Sciatic nerve (tissue), 2 donors: ENCODE measurements around the gene FBXO15. TPM values are rescaled to one million over a fixed set of nuclear protein-coding genes. Genes with fewer than 3 reads are reported as not detected.
A peak's percentile ranks its signal among the peaks of the same experiment; 100 is the strongest.

ENCODE experiments used
- ATAC-seq: fragments of 200-7000 bp; cut with Tn5 transposase; one replicate; pipeline ENCODE4 v1.9.1; 2020; ENCODE audit warnings: mild to moderate bottlenecking, moderate library complexity
- DNase-seq: peaks from one replicate; pipeline ENCODE4 v3.0.0-alpha.2; 2020; ENCODE audit warnings: low spot score
- intact Hi-C: fragments of 100-400 bp; cut with DNase I; formaldehyde crosslinking; loops from one replicate; pipeline ENCODE4 v1.14.2; 2022
- total RNA-seq: library from RNA; stranded (reverse); fragmentation: NEBNext Ultra II Directional; extraction: Animal tissue kit (Norgen Biotek cat#: 25700); gene quantifications from one replicate; pipeline ENCODE4 v1.2.1, GENCODE V29; 2021
- donor health status: DM: no; HTN: no; CAD: no.
- donor health status: DM: no; HTN: no; CAD: no.

The FBXO15 gene, protein sequence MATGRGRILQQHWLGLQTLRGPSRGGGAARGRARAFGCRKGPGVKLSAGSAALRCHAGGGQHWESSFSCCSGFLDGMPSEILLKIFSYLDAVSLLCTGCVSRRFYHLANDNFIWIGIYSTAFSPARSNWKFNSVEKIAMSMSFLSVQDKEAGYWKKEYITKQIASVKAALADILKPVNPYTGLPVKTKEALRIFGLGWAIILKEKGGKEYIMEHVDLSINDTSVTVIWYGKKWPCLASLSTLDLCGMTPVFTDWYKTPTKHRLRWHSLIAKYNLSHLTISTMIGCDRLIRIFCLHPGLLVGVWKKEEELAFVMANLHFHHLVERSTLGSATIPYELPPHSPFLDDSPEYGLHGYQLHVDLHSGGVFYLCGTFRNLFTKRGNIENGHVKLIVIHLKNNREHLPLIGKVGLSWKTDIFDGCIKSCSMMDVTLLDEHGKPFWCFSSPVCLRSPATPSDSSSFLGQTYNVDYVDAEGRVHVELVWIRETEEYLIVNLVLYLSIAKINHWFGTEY
- 2.6 TPM for total RNA-seq

DNA sequence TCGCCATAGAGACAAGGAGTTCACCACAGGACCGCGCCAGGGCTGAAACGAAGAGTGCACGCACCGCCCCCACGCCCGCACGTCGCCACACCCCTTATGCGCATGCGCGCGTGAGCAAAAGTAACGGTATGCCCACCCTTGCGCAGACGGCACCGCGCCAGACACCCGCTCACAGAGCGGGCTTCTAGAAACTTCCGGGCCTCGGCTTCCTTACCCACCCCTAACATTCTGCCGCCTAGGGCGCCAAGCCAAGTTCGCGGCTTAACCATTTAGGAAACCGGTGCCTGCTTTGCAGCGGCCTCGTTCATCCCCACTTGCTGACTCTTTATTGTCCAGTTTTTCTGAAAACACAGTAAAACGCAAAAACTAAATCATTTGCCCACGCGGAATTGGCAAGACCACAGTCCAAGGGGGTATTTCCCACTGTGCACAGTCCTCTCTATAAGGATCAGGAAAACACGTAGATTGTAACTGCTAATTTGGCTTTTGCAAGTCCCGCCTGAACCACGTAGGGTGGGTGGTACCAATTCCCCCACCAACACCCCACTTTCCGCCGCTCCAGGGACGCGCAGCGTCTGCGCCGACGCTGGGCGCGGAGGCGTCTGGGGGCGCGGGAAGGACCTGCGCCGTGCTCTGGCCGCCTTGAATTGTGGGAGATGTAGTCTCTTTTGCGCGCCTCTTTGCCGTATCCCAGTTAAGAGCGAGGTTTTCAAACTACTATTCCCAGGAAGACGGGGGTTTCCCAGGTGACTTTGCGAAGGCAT, at the start of gene FBXO15, which contains the start of gene TIMM21:
FBXO15 (minus strand) TSS at position 56 of the 764 bp plus-strand sequence; CDS start at position 7, 49 bp downstream.
TIMM21 (plus strand) TSS at position 745 of the 764 bp plus-strand sequence. CDS start 286 bp downstream, outside the sequence.
- peak; percentile 97 for DNase-seq
- intact Hi-C loops: no loop called here
- peak; percentile 98 for ATAC-seq

DNA sequence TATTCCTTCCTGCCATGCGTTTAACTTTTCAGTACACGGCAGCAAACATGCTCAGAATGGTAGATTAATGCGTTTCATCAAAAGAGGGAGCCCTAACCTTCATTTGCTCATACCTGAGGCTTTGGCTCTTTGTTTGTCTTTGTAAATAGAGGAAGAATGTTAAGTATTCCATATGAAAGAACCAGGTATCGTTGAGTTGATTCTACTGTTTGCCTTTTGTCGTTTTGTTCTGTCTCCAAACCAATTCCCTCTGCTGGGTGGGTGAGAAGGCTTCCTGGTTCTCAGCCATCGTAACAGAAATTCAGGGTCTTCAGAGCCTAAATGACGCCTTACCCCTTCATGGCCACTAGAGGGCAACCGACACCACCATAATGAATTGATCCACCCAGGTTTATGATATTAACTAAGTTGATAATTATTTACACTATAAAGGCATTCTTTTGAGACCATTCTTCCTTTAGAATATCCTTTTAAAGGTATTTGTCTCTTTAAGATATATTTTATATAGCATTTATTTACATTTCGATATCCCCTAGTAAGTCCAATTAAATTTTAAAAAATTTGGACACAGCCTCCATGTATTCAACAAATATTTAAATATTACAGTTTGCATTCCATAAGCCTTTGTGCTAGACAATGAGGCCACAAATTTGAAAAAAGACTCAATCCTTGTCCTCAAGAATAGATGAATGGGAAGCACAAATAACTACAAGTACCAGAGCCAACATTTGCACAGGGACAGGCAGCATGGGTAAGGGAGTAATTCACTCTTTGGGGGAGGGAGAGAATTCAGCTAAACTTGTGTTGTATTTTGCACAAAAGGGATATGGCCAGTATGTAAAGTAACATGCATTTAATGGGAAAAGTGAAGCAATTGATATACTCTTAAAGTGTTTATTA, 48.8 kb upstream of the FBXO15 start:
- intact Hi-C loops: loop anchor here (5.0 to 10.0 kb wide), 2 partner anchors 146 to 348 kb away; no protein-coding TSS in a partner anchor
- ATAC-seq (peak; percentile 84), DNase-seq (no peak)

DNA sequence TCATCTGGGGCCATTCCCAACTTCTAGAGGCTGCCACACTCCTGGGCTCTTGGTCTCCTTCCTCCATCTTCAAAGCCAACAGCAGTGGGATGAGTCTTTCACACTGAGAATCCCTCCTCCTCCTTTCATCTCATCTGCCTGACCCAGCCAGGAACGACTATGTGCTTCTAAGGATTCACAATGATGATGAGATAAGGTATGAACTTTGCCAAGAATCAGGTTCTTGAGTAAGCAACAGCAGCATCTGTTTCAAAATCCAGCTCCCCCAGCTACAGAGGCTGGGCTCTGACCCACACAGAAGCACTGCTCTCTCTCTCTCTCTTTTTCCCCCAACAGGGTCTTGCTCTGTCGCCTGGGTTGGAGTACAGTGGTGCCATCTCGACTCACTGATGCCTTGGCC, 47.1 kb upstream of the FBXO15 start:
- intact Hi-C loops: loop anchor here (5.0 to 10.0 kb wide), 2 partner anchors 148 to 350 kb away; no protein-coding TSS in a partner anchor
- DNase-seq (no peak), ATAC-seq (no peak)

DNA sequence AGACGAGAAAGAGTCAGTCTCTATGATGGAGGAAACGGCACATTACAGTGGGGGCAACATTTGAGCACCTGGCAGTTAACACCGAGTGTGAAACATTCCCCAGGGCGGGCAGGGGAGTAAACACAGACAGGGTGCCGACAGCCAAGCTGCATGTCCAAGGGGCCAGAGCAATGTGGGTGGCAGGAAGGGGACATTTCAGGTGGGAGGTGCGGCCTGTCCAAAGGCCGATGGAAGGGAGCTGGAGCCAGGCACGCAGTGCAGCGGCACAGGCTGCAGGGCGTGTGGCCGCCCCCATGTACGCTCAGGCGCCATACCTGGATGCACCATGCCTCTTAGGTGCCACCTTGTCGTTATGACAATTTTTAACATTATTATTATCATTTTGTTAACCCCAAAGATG, 43.9 kb upstream of the FBXO15 start:
- no peak for ATAC-seq
- intact Hi-C loops: loop anchor here (10.0 kb wide), 1 partner anchor 353 kb away; no protein-coding TSS in a partner anchor
- no peak for DNase-seq

DNA sequence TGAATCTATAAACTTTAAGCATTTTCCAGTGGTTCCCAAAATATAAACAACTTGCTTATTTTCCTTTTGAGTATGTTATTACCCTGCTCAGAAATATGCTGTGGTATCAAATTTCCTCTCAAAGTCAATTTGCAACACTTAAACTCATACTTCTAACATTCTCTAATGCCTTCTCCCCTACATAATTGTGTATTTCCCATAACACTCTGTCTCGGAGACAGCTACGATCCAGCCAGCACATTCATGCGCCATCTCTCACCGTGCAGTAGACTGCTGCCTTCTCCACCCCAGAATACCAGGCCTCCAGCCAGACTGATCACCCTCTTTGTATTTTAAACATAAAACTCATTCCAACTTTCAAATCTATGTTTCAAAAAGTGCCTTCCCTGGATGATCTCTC, 42.5 kb upstream of the FBXO15 start:
- no peak for ATAC-seq
- no peak for DNase-seq
- intact Hi-C loops: loop anchor here (10.0 kb wide), 1 partner anchor 355 kb away; no protein-coding TSS in a partner anchor

DNA sequence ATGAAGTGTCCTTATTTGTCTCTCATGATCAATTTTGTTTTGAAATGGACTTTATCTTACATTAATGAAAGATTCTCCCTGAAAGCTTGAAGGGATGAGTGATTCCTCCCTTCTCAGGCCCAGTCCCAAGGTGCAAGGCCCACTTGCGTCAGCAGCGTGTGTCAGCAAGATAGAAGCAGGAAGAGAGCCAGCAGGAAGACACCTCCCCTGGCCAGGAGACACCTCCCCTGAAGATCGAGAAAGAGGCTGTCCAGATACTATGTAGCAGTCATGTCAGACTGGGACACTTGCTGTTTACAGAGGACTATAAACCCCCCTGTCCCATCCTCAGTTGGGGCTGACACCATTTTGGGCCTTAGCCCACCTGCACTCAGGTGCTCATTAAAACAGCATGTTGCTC, 39.0 kb upstream of the FBXO15 start:
- intact Hi-C loops: no loop called here
- no peak for DNase-seq
- no peak for ATAC-seq

DNA sequence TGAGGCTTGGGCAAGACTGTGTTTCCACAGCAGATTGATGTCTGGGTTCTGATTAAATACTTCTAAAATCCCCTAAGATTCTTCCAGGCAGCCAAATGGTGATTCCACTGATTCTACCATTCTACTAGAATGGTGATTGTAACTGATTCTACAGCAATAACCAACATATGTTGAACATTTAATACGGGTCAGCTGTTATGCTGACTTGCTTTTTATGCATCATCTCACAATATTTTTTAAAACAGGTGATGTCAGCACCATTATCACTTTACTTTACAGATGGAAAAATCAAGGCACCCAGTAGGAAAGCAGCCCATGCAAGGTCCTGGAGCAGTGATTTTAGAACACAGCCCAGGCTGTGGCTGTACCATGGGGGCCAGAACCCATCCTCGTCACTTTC, 38.2 kb upstream of the FBXO15 start:
- DNase-seq: no peak
- intact Hi-C loops: no loop called here
- no peak for ATAC-seq

DNA sequence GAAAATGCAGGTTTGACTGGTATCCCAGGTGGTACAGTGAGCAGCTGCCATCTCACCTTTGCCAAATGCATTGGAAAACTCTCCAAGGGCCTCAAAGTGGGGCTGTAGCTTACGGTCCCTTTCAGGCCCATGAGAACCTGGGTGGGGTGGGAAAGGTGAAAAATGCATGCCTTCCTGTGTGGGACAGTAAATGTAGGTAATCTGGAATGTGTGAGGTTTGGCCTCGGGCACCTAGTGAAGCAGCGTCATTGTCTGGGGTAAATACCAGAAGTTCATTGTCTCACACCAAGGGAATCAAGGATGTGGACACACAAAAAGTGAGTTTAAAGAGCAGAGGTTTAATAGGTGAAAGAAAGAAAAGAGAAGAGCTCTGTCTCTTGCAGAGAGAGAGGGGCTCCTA, 37.2 kb upstream of the FBXO15 start:
- intact Hi-C loops: no loop called here
- no peak for ATAC-seq
- no peak for DNase-seq

DNA sequence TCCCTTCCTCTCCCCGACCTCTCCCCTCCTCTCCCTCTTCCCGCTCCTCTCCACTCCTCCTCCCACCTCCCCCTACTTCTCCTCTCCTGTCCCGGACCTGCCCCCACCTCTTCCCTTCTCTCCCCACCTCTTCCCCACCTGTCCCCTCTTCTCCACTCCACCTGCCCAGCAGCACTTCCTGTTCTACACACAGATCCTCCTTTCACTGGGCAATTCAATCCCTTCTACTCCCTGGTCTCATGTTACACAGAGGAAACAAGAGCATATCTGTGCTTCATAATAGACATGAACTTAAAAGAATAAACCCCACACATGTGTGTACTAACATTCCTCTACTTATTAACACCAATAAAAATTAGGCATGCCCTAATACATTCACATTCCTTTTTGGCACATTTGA, 35.5 kb upstream of the FBXO15 start:
- intact Hi-C loops: no loop called here
- DNase-seq (no peak), ATAC-seq (no peak)

DNA sequence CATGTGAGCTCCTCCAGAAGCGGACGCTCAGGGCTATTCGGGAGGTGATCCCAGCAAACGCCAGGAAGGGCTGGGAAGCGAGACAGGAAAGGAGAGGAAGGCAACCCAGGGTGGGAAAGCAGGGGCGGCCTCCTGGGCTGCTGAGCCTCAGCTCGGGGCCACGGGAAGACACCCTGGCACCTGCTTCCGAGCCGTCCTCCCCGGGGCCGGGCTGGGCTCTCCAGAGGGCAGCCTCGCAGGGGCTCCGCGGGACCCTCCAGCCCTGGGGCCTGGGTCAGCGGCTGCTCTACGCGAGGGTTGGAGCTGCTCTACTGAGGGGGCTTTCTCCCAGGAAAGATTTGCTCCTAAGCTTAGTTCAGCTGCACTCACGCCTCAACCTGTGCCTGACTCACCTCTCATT, 34.7 kb upstream of the FBXO15 start:
- no peak for DNase-seq
- intact Hi-C loops: no loop called here
- no peak for ATAC-seq

DNA sequence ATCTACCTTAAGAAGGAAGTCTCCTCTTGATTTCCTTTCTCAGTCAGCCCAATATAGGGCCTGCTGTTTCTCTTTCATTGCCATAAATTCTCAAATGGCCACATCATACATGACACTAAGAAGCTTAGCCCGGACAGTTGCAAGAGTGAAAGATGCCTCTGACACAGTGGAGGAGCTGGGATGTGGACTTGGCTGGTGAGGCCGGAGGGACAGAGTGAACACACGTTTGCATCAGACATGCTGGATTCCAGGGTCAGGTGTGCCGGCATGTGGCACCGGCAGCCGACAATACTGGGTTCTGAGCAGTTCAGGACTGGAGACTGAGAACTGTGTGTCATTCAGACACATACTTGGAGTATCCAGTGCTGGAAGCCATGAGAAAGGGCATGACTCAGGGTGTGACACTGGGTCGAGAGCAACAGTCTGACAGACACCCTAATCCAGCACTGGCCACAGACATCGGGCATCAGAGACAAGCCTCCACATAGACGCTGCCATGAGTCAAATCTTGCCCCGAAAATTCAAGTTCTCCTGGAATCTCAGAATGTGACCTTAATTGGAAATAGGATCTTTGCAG, 32.1 kb upstream of the FBXO15 start:
- DNase-seq (no peak), ATAC-seq (no peak)
- intact Hi-C loops: no loop called here

DNA sequence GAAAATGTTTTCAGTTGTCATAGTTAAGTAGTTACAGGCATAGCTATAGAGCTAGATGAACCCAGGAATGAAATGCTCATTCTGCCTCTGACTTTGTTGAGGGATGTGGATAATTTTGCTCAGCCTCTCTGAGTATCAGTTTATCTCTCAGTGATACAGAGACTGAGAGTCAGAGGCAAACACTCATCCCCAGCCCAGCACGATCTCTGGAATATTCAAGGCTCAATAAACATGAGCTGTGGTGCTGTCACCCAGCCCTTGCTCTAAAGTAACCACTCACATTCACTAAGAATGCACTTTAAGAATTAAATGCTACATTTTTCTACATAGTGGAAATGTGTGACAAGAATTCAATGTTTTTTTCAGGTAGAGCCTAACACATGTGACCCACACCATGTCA, 31.2 kb upstream of the FBXO15 start:
- ATAC-seq (no peak), DNase-seq (no peak)
- intact Hi-C loops: no loop called here

DNA sequence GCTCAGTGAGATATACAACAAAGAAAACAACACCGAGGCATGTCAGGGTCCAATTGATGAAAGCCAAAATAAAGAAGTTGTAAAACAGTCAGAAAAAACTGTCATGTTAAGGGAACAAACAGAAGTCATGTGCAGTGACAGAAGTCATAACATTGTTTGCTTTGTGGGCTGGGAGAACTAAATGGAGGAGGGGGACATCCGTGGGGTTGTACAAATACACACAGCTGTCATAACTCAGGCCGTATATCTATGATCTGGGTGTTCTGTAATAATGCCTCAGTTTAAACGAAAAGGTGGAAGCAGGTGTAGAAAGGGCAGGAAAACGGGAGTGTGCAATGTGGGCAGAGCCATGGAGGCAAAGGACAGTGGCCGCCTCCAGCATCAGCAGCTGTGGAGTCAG, 28.0 kb upstream of the FBXO15 start:
- ATAC-seq (no peak), DNase-seq (no peak)
- intact Hi-C loops: no loop called here

DNA sequence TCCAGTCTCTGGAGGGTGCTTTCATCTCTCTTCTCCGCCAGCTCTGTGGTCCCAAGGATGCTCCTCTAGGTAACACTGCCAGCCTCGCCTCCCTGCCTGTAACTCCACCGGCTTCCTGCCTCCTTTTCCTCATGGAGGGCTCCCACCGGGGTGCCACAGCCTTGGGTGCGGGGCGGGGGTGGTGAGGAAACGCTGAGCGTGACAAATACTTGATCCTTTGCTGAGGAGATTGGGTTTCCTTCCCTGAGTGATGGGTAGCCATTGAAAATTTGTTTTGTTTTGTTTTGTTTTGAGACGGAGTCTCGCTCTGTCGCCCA, 25.8 kb upstream of the FBXO15 start:
- intact Hi-C loops: no loop called here
- no peak for DNase-seq
- ATAC-seq: no peak

DNA sequence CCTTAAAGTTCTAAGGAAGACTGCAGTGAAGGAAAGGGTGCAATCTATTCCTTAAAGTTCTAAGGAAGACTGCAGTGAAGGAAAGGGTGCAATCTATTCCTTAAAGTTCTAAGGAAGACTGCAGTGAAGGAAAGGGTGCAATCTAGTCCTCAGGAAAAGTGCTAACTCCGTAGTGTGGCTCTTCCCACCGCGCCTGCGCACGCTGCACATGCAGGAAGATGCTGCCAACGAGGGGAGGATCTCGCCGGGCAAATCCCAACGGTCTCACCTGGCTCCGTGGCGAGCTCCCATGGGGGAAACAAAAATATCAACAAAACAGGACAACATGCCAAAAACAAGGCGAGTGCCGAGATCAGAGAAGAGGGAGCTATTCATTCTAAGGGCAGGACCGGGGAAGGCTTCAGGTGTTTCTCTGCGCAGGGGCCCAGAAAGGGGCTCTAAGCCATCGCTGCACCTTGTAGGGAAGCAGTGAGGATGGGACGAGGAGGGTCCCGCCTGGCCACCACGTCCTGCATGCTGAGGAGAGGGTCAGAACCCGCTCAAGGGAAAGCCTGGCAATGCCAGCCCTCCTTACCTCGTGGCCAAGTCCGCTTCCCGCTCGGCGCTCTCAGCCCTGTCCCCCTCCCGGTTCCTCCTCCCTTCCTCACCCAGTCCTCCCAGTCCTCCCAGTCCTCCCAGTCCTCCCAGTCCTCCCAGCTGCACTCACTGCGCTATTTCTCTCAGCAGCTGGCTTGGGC, 25.2 kb upstream of the FBXO15 start:
- intact Hi-C loops: no loop called here
- no peak for DNase-seq
- ATAC-seq: no peak

DNA sequence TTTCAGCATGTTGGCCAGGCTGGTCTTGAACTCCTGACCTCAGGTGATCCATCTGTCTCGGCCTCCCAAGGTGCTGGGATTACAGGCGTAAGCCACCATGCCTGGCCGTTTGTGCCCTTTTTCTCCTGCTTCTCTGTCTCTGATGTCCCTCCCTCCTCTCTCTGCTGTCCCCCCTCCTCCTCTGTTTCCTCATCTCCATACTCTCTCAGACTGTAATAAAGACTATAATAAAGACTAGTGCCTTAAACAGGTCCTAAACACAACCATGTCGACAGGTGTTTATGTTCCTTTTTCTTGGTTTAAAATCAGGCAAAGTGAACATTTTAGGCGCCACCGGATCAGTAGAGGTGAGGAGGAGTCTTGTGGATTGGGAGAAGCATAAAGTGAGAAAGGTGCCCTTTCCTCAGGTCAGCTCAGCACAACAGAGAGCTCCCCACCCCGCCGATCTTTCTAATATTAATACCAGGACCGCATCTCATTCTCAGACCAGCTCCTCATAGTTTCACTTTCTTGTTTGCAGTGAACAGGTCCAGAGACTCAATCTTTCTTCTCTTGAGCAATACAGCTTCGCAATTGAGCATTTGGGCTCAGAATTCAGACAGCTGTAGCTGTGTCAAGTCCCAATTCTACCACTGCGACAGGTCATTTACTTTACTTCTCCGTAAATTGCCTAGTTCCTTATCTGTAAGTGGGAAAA, 24.4 kb upstream of the FBXO15 start:
- intact Hi-C loops: no loop called here
- ATAC-seq (no peak), DNase-seq (no peak)

DNA sequence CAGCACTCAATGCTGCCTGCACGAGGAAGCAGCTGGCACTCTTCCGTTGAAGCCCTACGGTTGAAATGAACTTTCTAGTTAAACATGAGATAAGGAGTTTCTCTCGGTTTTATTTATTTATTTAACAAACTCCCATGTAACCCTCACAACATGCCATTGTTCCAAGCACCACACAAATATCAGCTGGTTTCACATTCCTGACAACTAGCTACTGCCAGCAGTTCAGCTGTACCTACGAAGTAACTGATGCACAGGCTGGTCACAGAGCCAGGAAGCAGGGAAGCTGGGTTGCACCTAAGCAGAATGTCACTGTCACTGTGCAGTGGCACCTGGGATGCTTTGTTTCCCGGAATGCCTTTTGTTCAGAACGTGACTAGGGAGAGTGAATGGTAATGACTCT, 18.8 kb upstream of the FBXO15 start:
- intact Hi-C loops: no loop called here
- ATAC-seq (no peak), DNase-seq (no peak)
